ENCODE data around the gene YBX3. TPM values are rescaled to one million over a fixed set of nuclear protein-coding genes. Genes with fewer than 3 reads are reported as not detected.

Gene YBX3
- total RNA-seq, 1 experiment from 2014 or later: 25.3 TPM

DNA sequence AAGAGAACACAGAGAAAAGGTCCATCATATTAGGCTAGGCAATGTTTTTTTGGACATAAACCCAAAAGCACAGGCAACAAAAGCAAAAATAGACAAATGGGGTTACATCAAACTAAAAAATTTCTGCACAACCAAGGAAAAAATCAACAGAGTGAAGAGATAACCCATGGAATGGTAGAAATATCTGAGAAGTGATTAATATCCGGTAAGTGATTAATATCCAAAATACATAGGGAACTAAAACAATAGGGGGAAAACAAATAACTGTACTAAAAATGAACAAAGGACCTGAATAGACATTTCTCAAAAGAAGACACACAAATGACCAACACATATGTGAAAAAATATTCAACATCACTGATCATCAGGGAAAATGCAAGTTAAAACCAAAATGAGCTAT lies 53.6 kb downstream of the YBX3 start:
- no peak for DNase-seq (ENCODE audit: low read depth)

DNA sequence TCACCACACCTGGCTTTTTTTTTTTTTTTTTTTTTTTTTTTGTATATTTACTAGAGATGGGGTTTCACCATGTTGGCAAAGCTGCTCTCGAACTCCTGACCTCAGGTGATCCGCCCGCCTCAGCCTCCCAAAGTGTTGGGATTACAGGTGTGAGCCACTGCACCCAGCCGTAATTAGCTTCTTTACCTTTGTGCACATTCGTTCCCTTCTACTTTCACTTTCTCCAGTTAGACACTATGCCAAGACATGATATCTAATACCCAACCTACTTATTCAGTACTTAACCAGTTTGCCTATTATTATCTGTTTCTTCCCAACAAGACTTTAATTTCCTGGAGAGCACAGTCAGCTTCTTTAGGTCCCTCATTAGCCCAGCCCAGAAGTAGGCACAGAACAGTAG lies 54.6 kb downstream of the YBX3 start:
- no peak for DNase-seq (ENCODE audit: low read depth)

DNA sequence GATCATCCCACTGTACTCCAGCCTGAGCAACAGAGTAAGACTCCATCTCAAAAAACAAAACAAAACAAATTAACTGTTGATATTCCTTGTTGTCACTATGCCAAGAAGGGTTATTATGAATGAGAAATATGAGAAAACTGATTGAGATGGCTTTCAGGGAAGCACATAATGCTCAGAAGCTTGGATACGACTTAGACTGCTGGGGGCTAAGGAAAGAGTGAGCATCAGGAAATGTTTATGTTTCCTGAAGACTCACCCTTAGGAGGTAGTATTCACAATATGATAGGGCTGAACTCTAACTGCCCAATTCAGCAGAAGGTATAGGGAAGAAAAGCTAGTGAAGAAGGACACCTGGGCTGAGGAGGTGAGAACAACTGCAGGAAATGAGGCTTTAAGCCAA lies 55.5 kb downstream of the YBX3 start:
- DNase-seq (ENCODE audit: low read depth): no peak

DNA sequence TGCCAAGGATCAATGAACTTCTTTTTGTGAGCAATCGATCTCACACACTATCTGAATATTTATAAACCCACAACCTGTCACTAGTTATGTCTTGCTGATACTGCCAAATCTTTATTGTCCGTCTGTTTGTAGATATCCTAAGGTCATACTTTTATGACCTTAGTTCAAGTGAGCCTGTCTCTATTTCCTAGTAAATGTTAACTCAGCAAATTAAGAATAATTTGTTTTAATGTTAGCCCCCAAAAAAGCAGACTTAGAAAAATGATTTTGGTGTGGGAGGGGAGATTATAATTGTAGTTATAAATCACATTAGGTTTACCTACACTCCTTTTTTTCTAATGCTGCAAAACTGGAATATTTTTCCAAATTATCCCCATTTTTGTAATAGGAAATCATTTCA lies 58.6 kb downstream of the YBX3 start:
- no peak for DNase-seq (ENCODE audit: low read depth)

DNA sequence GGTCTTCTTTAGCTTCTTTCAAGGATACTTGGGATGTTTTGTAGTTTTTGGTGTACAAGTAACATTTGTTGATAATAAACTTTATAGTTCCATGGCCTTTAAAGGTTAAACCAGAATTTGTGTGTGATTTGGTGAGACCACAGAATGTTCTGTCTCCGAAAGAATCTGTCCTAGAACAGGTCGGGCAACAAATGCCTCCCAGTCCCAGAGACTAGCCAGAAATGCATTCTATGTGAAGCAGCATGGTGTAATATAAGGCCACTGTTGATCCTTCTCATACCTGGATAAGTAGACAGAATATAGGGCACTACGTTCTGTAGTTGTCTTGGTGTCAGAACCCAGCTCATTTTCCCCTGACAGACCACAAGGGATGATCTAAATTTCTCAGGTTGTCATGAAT lies 59.3 kb downstream of the YBX3 start:
- DNase-seq (ENCODE audit: low read depth): no peak

DNA sequence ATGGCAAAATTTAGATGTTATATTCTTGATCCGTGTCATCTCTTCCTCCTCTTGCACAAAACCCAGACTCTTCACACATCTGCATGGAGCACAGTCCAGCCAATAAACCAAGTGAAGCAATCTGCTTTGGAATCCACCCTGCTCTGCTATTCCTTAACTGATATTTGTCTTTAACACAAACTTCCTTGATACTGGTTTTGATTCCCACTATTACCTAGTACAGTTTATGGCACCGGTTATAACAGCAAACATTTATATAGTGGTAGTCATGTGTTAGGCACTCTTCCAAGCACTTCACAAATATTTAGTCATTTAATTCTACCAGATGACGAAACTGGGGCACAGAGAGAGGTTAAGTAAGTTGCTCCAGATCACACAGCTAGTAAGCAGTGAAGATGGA lies 61.8 kb downstream of the YBX3 start:
- no peak for DNase-seq (ENCODE audit: low read depth)

DNA sequence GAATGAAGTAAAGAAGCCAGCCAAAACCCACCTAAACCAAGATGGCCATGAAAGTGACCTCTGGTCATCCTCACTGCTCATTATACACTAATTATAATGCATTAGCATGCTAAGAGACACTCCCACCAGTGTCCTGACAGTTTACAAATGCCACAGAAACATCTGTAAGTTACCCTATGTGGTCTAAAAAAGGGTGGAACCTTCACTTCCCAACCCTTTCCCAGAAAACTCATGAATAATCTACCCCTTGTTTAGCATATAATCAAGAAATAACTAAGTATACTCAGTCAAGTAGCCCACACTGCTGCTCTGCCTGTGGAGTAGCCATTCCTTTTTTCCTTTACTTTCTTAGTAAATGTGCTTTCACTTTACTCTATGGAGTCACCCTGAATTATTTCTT lies 69.1 kb downstream of the YBX3 start:
- DNase-seq (ENCODE audit: low read depth): no peak

DNA sequence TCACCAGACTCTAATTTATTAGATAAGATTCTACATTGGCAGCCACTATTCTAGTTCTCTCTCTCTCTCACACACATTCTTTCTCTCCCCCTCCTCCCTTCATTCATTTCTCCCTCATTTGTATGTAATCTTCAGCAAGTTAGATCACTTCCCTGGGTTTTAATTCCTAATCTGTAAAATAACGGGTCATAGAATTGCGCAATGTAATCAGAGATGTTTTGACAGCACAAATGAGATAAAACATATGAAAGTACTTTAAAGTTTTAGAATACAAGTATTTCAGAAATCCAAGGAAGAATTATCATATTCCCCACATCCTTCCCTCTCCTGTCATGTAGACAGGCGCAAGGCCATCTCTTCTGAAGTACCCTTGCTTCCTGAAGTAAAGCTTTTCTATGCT lies 70.9 kb downstream of the YBX3 start:
- no peak for DNase-seq (ENCODE audit: low read depth)

Other genes starting within 250 kb of the YBX3 start
- gene EIF2S3B, start 217.4 kb downstream of the YBX3 start, total RNA-seq (2014; rRNA removed; shearing (Covaris generic)): 0.57 TPM in 2 replicates
- 22.8 and 32.1 TPM in 2 replicates for gene MAGOHB, start 109.7 kb downstream of the YBX3 start, total RNA-seq (2014; rRNA removed; shearing (Covaris generic))
- gene STYK1, start 49.3 kb downstream of the YBX3 start, total RNA-seq (2014; rRNA removed; shearing (Covaris generic)): 0.17 and 1.0 TPM in 2 replicates
- not detected in 2 replicates for gene TAS2R7, start 79.3 kb upstream of the YBX3 start, total RNA-seq (2014; rRNA removed; shearing (Covaris generic))
- gene TAS2R8, start 84.0 kb upstream of the YBX3 start, total RNA-seq (2014; rRNA removed; shearing (Covaris generic)): not detected in 2 replicates
- gene TAS2R9, start 86.8 kb upstream of the YBX3 start, total RNA-seq (2014; rRNA removed; shearing (Covaris generic)): not detected in 2 replicates
- gene TAS2R10, start 103.0 kb upstream of the YBX3 start, total RNA-seq (2014; rRNA removed; shearing (Covaris generic)): not detected in 2 replicates
- gene PRR4, start 126.2 kb upstream of the YBX3 start, total RNA-seq (2014; rRNA removed; shearing (Covaris generic)): 0.74 TPM in 1 of 2 replicates, not detected in the other
- 1.1 and 6.4 TPM in 2 replicates for gene PRH1, start 160.9 kb upstream of the YBX3 start, total RNA-seq (2014; rRNA removed; shearing (Covaris generic))
- gene TAS2R13, start 186.2 kb upstream of the YBX3 start, total RNA-seq (2014; rRNA removed; shearing (Covaris generic)): 0.29 TPM in 1 of 2 replicates, not detected in the other
- gene PRH2, start 205.9 kb upstream of the YBX3 start, total RNA-seq (2014; rRNA removed; shearing (Covaris generic)): not detected in 2 replicates
- 0.15 TPM in 1 of 2 replicates, not detected in the other for gene TAS2R14, start 215.9 kb upstream of the YBX3 start, total RNA-seq (2014; rRNA removed; shearing (Covaris generic))